ENCODE data around the gene LSAMP. TPM values are rescaled to one million over a fixed set of nuclear protein-coding genes. Genes with fewer than 3 reads are reported as not detected.

Gene LSAMP
- total and polyA plus RNA-seq, 3 donors from 2014 or later = 3.1 to 10.3 (median 9.1) TPM

DNA sequence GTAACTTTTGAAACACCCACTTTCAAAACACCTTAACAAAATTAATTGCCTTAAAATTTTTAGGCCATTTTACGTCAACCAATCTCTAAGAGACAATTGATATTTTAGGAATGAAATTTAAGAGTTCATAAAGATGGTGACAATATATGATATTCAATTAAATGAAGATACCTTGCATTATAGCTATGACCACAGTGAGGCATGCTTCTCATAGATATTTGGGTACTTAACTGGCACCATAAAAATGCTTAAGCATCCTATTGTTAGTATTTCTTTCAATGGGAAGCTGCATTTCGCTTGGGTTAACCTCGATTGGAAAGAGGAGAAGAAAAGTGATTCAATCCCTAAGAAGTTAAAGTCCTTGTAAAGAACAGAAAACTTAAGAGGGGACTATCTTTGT, 613.0 kb downstream of the LSAMP start:
- WGBS, 2 donors = 85 to 92% methylated on average over 3 of the region's 3 CpGs
- DNase-seq = no peak
- Histone ChIP-seq H3K4me3 (no peak overlapping the region), H3K36me3 (ENCODE audit: low read depth, missing control alignments) (no peaks in the 10 kb centered on the region), H3K4me1 (no peaks in the 10 kb centered on the region), H3K9me3 (no peaks in the 10 kb centered on the region), H3K27me3 (no peaks in the 10 kb centered on the region), H3K27ac (no peak overlapping the region)
- TF ChIP-seq, protein P1, sequence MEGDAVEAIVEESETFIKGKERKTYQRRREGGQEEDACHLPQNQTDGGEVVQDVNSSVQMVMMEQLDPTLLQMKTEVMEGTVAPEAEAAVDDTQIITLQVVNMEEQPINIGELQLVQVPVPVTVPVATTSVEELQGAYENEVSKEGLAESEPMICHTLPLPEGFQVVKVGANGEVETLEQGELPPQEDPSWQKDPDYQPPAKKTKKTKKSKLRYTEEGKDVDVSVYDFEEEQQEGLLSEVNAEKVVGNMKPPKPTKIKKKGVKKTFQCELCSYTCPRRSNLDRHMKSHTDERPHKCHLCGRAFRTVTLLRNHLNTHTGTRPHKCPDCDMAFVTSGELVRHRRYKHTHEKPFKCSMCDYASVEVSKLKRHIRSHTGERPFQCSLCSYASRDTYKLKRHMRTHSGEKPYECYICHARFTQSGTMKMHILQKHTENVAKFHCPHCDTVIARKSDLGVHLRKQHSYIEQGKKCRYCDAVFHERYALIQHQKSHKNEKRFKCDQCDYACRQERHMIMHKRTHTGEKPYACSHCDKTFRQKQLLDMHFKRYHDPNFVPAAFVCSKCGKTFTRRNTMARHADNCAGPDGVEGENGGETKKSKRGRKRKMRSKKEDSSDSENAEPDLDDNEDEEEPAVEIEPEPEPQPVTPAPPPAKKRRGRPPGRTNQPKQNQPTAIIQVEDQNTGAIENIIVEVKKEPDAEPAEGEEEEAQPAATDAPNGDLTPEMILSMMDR (IDR thresholded peaks at IDR 0.05) = no peak
- no peak for TF ChIP-seq POLR2A (IDR thresholded peaks at IDR 0.05)
- intact Hi-C loops (cut with DNase I; ENCODE audit: low total_unique reads) = no loop called here

DNA sequence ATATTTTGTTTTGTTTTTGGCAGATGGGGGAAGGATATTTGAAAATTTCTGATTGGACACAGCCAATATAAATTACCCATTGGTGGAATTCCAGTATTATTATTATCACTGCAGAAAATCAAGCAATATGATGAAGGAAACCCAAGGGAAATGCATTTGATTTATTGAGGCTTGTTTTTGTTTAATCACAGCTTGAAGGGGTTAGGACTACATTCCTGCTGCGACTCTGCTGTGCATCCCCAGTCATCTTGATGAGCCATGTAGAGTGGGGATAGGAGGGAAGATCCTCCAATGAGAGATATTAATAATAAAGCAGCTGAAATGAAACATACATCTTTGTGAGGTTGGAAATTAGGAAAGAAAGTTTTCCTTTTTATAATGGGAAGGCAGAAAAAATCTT, 613.4 kb downstream of the LSAMP start:
- TF ChIP-seq POLR2A (IDR thresholded peaks at IDR 0.05) = no peak
- TF ChIP-seq, protein P1 (IDR thresholded peaks at IDR 0.05) = no peak
- no peak for DNase-seq
- H3K9me3 ChIP-seq = no peaks in the 10 kb centered on the region
- intact Hi-C loops (cut with DNase I; ENCODE audit: low total_unique reads) = no loop called here
- 66 to 76% methylated on average over 1 of the region's 1 CpG for WGBS, 2 donors
- no peaks in the 10 kb centered on the region for H3K27me3 ChIP-seq
- H3K4me1 ChIP-seq = no peaks in the 10 kb centered on the region
- no peak overlapping the region for H3K27ac ChIP-seq
- H3K4me3 ChIP-seq = no peak overlapping the region
- no peaks in the 10 kb centered on the region for H3K36me3 ChIP-seq (ENCODE audit: low read depth, missing control alignments)

DNA sequence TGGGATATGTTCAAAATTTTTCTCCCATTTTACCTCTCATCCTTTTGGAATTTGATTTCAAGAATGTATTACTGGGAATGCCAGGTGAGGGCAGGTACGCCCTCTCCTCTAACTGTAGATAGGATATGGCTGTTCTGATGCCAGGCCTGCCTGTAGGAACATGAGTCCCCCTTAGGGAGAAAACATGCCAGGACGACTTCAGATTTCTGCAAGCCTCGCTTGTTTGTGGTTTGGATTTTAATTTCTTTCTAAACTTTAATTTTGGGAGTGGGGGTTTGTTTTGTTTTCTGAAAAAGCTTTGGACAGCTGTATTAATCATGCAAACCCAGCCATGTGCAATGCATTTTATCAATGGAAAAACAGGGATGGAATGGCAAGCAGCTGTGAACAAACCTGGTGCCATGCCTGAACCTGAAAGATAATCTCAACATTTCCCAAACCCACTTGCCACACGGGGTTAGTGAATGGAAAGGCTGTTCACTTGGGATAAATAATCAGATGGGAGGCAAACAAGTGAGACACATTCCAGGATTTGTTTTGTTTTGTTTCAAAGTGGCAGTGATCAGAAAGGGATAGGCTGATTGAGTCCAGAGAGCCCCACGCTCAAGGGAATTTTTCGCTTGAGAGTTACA, 614.4 kb downstream of the LSAMP start:
- TF ChIP-seq, protein P1 (IDR thresholded peaks at IDR 0.05) = no peak
- TF ChIP-seq POLR2A (IDR thresholded peaks at IDR 0.05) = no peak
- intact Hi-C loops (cut with DNase I; ENCODE audit: low total_unique reads) = no loop called here
- Histone ChIP-seq H3K27ac (no peak overlapping the region), H3K9me3 (no peaks in the 10 kb centered on the region), H3K27me3 (no peaks in the 10 kb centered on the region), H3K4me1 (no peaks in the 10 kb centered on the region), H3K4me3 (no peak overlapping the region), H3K36me3 (ENCODE audit: low read depth, missing control alignments) (no peaks in the 10 kb centered on the region)
- 81 to 84% methylated on average over 6 of the region's 6 CpGs for WGBS, 2 donors
- DNase-seq = no peak

DNA sequence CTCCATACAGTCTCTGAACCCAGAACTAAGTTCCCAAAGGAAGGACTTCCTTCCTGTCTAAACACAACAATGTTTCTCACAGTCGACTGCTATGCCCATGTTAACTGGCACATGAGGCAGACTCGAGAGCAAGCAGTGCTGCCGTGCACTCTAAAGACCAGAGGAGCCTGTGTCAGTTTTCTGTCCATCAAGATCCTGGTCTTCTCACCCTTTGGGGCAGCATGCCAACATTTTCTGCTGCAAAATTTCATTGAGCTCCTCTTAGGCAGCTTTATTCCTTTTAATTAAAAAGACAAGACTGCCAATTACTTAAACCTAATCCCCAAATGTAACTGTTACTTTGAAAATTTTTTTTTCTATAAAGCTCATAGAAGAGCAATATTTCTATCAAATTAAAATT, 616.9 kb downstream of the LSAMP start:
- no peak for DNase-seq
- Histone ChIP-seq H3K27me3 (no peaks in the 10 kb centered on the region), H3K4me3 (no peak overlapping the region), H3K4me1 (no peaks in the 10 kb centered on the region), H3K36me3 (ENCODE audit: low read depth, missing control alignments) (no peaks in the 10 kb centered on the region), H3K9me3 (no peaks in the 10 kb centered on the region), H3K27ac (no peak overlapping the region)
- intact Hi-C loops (cut with DNase I; ENCODE audit: low total_unique reads) = no loop called here
- TF ChIP-seq, protein P1 (IDR thresholded peaks at IDR 0.05) = no peak
- TF ChIP-seq POLR2A (IDR thresholded peaks at IDR 0.05) = no peak
- WGBS, 2 donors = 67 to 71% methylated on average over 3 of the region's 3 CpGs

DNA sequence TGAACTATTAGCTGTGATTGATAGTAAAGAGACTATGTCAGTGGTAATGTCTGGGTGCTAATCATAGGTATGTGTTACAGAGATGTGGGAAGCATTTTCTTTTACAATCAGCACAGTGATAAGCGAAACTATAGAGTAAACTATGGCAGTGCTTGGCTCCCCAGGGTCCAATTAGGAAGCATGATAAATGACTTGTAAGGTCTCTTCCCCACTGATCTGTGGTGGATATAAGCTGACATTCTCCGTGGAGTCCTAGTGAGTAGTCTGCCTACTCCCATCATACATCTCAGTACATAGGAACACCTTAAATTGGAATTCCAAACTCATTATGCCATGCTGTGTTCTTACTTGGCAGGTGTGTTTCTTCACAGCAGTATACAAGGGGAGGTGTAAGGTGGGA, 617.8 kb downstream of the LSAMP start:
- no peaks in the 10 kb centered on the region for H3K27me3 ChIP-seq
- no peak overlapping the region for H3K27ac ChIP-seq
- H3K36me3 ChIP-seq (ENCODE audit: low read depth, missing control alignments) = no peaks in the 10 kb centered on the region
- H3K9me3 ChIP-seq = no peaks in the 10 kb centered on the region
- H3K4me1 ChIP-seq = no peaks in the 10 kb centered on the region
- 78 to 82% methylated on average over 2 of the region's 2 CpGs for WGBS, 2 donors
- no peak overlapping the region for H3K4me3 ChIP-seq
- TF ChIP-seq, protein P1 (IDR thresholded peaks at IDR 0.05) = no peak
- TF ChIP-seq POLR2A (IDR thresholded peaks at IDR 0.05) = no peak
- intact Hi-C loops (cut with DNase I; ENCODE audit: low total_unique reads) = no loop called here
- DNase-seq = no peak
